Stimulated activated CD8-positive, alpha-beta memory T cell treated with anti-CD3 and anti-CD28 coated beads, Interleukin-12 subunit alpha, Interleukin-12 subunit beta, amount 100 ng/mL, for 24 hours (primary cell): Measurements from ENCODE around the gene SNX20.

Experiments used
- DNase-seq: peaks from one replicate; pipeline ENCODE4 v3.0.0-alpha.2; 2020; ENCODE audit errors: extremely low read depth

The SNX20 gene

GRCh38 chr16:50705436-50706110 is 24.5 kb upstream of the SNX20 start:
- DNase-seq, result no peak

- DNase-seq, result no peak
These were observed 23.1 kb upstream of the SNX20 start for GRCh38 chr16:50704245-50704644.

GRCh38 chr16:50702725-50703124 is 21.6 kb upstream of the SNX20 start:
- no peak for DNase-seq

GRCh38 chr16:50699326-50700159 is 18.4 kb upstream of the SNX20 start:
- no peak for DNase-seq

- DNase-seq, result no peak
These were observed 17.0 kb upstream of the SNX20 start for GRCh38 chr16:50697881-50698767.

- no peak for DNase-seq
These were observed 16.3 kb upstream of the SNX20 start for GRCh38 chr16:50697421-50697715.

GRCh38 chr16:50696575-50697420 is 15.7 kb upstream of the SNX20 start:
- DNase-seq, result no peak

GRCh38 chr16:50696126-50696525 is 15.0 kb upstream of the SNX20 start:
- DNase-seq, result no peak

GRCh38 chr16:50695017-50696000 is 14.2 kb upstream of the SNX20 start:
- DNase-seq, result no peak

GRCh38 chr16:50694206-50694605 is 13.1 kb upstream of the SNX20 start:
- no peak for DNase-seq

- no peak for DNase-seq
These were observed 12.1 kb upstream of the SNX20 start, which contains the start of gene NOD2 for GRCh38 chr16:50692999-50693781. TSS of gene NOD2 (plus strand) at chr16:50693606. CDS start at chr16:50699496, 5,890 bp downstream.

- DNase-seq, result no peak
These were observed 11.5 kb upstream of the SNX20 start for GRCh38 chr16:50692644-50692998.

- no peak for DNase-seq
These were observed 9.1 kb upstream of the SNX20 start for GRCh38 chr16:50690177-50690576.

- DNase-seq, result no peak
These were observed 7.8 kb upstream of the SNX20 start for GRCh38 chr16:50688867-50689266.

GRCh38 chr16:50688083-50688482 is 7.0 kb upstream of the SNX20 start:
- no peak for DNase-seq

- DNase-seq, result no peak
These were observed 4.5 kb upstream of the SNX20 start for GRCh38 chr16:50685462-50686063.

- no peak for DNase-seq
These were observed 3.8 kb upstream of the SNX20 start for GRCh38 chr16:50684823-50685461.

GRCh38 chr16:50683689-50684374 is 2.7 kb upstream of the SNX20 start:
- DNase-seq, result no peak
